HG03575 (cell line): ENCODE measurements around the gene PNLIPRP2.

Experiments used
- ATAC-seq: cut with Tn5 transposase; IDR thresholded peaks from one replicate; pipeline ENCODE4 v1.9.1; 2021; ENCODE audit not compliant: unreplicated experiment, insufficient number of reproducible peaks, low FRiP score; ENCODE audit errors: extremely low read depth

The PNLIPRP2 gene

GRCh38 chr10:116671274-116671926, 50.6 kb downstream of the PNLIPRP2 start:
- no peak for ATAC-seq

- ATAC-seq: no peak
These were observed 52.1 kb downstream of the PNLIPRP2 start for GRCh38 chr10:116672891-116673290.

- ATAC-seq: no peak
These were observed 53.1 kb downstream of the PNLIPRP2 start for GRCh38 chr10:116673866-116674265.

- no peak for ATAC-seq
These were observed 54.2 kb downstream of the PNLIPRP2 start for GRCh38 chr10:116674901-116675423.

GRCh38 chr10:116676118-116676517, 55.4 kb downstream of the PNLIPRP2 start:
- ATAC-seq: no peak

GRCh38 chr10:116676633-116677032, 55.9 kb downstream of the PNLIPRP2 start:
- ATAC-seq: no peak

GRCh38 chr10:116679351-116679750, 58.6 kb downstream of the PNLIPRP2 start:
- no peak for ATAC-seq

GRCh38 chr10:116683166-116683565, 62.4 kb downstream of the PNLIPRP2 start:
- ATAC-seq: no peak

- no peak for ATAC-seq
These were observed 63.1 kb downstream of the PNLIPRP2 start for GRCh38 chr10:116683821-116684220.

GRCh38 chr10:116684781-116685180, 64.0 kb downstream of the PNLIPRP2 start:
- no peak for ATAC-seq

- ATAC-seq: no peak
These were observed 65.1 kb downstream of the PNLIPRP2 start for GRCh38 chr10:116685807-116686206.

- ATAC-seq: no peak
These were observed 65.9 kb downstream of the PNLIPRP2 start for GRCh38 chr10:116686632-116687031.

GRCh38 chr10:116687633-116688032, 66.9 kb downstream of the PNLIPRP2 start:
- ATAC-seq: no peak

GRCh38 chr10:116688241-116688711, 67.5 kb downstream of the PNLIPRP2 start:
- ATAC-seq: no peak

GRCh38 chr10:116688741-116689495, 68.2 kb downstream of the PNLIPRP2 start:
- ATAC-seq: no peak

GRCh38 chr10:116689744-116690143, 69.0 kb downstream of the PNLIPRP2 start:
- no peak for ATAC-seq

- no peak for ATAC-seq
These were observed 69.9 kb downstream of the PNLIPRP2 start for GRCh38 chr10:116690356-116691322.

- no peak for ATAC-seq
These were observed 70.9 kb downstream of the PNLIPRP2 start for GRCh38 chr10:116691635-116692034.

GRCh38 chr10:116692225-116692624, 71.5 kb downstream of the PNLIPRP2 start:
- no peak for ATAC-seq
